ENCODE measurements around the gene AGFG2. TPM values are rescaled to one million over a fixed set of nuclear protein-coding genes. Genes with fewer than 3 reads are reported as not detected.
"Not testable (repeated sequence)": the region's sequence is repeated elsewhere in the genome, so short reads cannot be mapped to it uniquely, and the experiment has no call there.

Gene AGFG2
- total RNA-seq, 1 donor from 2014 or later = 1.3 TPM

DNA sequence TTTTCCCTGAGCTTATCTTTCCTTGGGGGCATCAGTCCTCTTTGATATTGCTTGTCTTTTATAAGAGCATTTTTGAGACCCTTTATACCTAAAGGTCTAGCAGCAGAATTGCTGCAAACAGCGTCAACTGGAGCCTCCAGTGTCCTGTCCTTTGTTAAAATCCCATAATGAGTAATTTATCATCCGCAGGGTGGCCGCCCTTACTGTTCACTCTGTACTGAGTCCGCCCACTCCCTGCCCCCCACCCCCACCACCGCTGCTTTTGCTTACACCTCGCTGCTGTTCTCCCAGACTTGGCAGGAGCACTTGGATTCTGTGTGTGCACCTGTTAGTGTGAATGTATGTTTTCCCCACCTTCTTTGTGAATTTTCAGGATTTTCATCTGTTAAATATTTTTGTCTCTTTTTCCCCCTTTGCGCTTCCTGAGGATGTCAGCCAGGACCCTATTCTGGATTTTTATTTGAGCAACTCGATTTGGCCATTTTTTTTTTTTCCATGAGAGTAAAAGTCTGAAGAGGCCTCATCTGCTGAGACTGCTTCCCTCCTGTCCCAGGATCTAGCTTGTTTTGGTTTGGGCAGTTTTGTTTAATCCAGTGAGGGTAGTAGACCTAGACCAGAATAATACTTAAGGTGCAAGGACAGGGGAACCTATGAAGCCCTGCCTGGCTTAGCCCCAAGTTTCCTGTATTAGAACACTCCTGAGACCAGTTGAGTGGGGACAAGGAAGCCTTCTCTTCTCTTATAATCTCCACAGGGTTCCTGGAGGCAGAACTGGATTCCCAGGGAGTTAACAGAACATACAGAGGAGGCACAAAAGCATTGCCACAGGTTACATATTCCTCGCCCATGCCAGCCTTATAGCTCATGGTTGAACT, 8.2 kb downstream of the AGFG2 start:
- Histone ChIP-seq H3K4me3 (ENCODE audit: low read depth, low read length) (no peak overlapping the region), H3K36me3 (ENCODE audit: control insufficient read depth, insufficient read depth, low read length) (no peaks in the 10 kb centered on the region)

DNA sequence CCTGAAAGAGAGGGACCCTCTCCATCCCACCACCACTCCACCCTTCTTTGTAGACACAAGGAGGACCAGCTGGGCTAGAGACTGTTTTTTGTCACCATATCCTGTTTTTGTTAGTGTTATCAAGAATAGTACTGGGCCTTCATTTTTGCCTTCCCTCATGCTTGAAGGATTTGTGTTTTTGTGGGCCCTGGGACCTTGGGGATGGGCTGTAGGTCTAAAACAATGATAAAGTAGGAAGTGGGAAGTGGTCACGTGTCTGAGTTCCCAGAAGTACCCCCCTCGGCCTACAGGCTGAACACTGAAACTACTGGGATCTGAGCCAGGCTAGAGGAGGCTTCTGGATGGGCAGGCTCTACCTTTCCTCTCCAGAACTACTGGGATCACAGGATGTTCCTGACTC, 8.9 kb downstream of the AGFG2 start:
- TF ChIP-seq, protein P1, sequence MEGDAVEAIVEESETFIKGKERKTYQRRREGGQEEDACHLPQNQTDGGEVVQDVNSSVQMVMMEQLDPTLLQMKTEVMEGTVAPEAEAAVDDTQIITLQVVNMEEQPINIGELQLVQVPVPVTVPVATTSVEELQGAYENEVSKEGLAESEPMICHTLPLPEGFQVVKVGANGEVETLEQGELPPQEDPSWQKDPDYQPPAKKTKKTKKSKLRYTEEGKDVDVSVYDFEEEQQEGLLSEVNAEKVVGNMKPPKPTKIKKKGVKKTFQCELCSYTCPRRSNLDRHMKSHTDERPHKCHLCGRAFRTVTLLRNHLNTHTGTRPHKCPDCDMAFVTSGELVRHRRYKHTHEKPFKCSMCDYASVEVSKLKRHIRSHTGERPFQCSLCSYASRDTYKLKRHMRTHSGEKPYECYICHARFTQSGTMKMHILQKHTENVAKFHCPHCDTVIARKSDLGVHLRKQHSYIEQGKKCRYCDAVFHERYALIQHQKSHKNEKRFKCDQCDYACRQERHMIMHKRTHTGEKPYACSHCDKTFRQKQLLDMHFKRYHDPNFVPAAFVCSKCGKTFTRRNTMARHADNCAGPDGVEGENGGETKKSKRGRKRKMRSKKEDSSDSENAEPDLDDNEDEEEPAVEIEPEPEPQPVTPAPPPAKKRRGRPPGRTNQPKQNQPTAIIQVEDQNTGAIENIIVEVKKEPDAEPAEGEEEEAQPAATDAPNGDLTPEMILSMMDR (IDR thresholded peaks at IDR 0.05; ENCODE audit: insufficient read depth, low read length, severe bottlenecking) = no peak
- Histone ChIP-seq H3K27me3 (ENCODE audit: control insufficient read depth, insufficient read depth, low read length) (no peaks in the 10 kb centered on the region), H3K4me3 (ENCODE audit: low read depth, low read length) (no peak overlapping the region), H3K36me3 (ENCODE audit: control insufficient read depth, insufficient read depth, low read length) (no peaks in the 10 kb centered on the region)
- DNase-seq (ENCODE audit: low read depth) (no peak), FAIRE-seq (no peak)

More for the DNA sequence above, 8.2 kb downstream of the AGFG2 start:
- H3K27me3 ChIP-seq (ENCODE audit: control insufficient read depth, insufficient read depth, low read length) = no peaks in the 10 kb centered on the region
- TF ChIP-seq, protein P1 (IDR thresholded peaks at IDR 0.05; ENCODE audit: insufficient read depth, low read length, severe bottlenecking) = no peak
- DNase-seq (ENCODE audit: low read depth) (no peak), FAIRE-seq (no peak)

DNA sequence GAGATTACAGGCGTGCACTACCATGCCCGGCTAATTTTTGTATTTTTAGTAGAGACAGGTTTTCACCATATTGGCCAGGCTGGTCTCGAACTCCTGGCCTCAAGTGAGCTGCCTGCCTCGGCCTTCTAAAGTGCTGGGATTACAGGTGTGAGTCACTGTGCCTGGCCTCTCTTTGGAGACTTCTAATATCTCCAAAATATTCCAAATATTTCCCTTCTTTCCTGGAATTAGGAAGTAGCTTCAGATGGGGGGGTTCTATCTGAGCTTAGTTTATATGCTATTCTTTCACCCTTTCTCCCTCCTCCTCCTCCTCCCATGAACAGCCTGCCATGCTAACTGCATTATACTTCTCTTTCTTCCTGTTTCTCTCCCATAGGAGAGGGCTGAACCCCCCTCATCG, 9.4 kb downstream of the AGFG2 start:
- not testable (repeated sequence) for H3K36me3 ChIP-seq (ENCODE audit: control insufficient read depth, insufficient read depth, low read length); H3K27me3 ChIP-seq (ENCODE audit: control insufficient read depth, insufficient read depth, low read length); FAIRE-seq; DNase-seq (ENCODE audit: low read depth); H3K4me3 ChIP-seq (ENCODE audit: low read depth, low read length)

DNA sequence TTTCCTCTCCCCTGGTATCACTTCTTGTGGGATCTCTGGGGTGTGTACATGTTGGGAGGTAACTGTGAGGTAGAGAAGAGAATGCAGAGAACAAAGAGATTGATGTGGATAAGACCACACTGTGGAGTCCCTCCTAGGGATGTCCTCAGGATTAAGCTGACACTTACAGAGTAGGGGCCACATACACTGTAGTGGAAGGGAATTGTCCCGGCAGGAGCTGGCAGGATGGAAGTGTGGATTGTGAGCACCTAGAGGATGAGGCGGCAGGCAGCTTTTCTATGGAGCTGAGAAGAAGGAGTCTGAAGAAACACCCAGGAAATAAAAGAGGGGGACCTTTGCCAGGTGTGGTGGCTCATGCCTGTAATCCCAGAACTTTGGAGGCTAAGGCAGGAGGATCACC, 13.5 kb downstream of the AGFG2 start:
- H3K4me3 ChIP-seq (ENCODE audit: low read depth, low read length) = no peak overlapping the region
- no peak for FAIRE-seq

DNA sequence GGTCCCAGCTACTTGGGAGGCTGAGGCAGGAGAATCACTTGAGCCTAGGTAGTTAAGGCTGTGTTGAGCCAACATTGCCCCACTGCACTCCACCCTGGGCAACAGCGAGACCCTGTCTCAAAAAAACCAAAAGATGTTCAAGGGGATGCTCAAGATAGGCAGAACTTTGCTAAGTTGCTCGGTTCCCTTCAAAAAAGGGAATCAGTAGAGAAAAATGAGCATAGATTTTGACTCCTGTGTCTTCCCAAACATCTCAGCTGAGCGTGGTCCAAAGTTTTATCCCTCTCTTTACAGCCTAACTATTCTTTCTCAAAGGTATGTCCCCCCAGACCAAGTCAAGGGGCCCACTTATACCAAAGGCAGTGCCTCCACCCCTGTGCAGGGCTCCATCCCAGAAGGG, 14.0 kb downstream of the AGFG2 start:
- DNase-seq (ENCODE audit: low read depth) (no peak), FAIRE-seq (no peak)
- TF ChIP-seq, protein P1 (IDR thresholded peaks at IDR 0.05; ENCODE audit: insufficient read depth, low read length, severe bottlenecking) = no peak
- Histone ChIP-seq H3K4me3 (ENCODE audit: low read depth, low read length) (no peak overlapping the region), H3K36me3 (ENCODE audit: control insufficient read depth, insufficient read depth, low read length) (peaks cover 2% of the 10 kb centered on the region), H3K27me3 (ENCODE audit: control insufficient read depth, insufficient read depth, low read length) (no peaks in the 10 kb centered on the region)

More for the DNA sequence above, 13.5 kb downstream of the AGFG2 start:
- TF ChIP-seq, protein P1 (IDR thresholded peaks at IDR 0.05; ENCODE audit: insufficient read depth, low read length, severe bottlenecking) = no peak
- no peak for DNase-seq (ENCODE audit: low read depth)
- Histone ChIP-seq H3K27me3 (ENCODE audit: control insufficient read depth, insufficient read depth, low read length) (no peaks in the 10 kb centered on the region), H3K36me3 (ENCODE audit: control insufficient read depth, insufficient read depth, low read length) (peaks cover 2% of the 10 kb centered on the region)

DNA sequence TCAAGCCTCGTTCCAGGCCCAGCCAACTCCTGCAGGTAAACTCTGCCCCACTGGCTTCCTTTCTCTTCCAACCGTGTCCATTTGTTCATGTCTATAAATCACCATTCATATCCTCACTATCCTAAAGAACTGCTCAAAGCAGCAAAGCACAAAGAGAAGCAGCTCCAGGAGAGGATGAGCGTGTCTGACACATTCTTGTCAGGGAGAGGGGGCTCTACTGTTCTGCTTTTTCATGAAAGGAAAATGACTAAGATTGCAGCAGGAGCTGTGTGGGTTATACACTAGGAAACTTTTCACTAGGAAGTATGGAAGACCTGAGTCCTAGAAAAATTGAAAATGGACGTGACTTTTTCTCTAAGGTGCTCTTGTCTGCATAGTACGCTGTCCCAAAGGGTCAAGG, 16.7 kb downstream of the AGFG2 start:
- Histone ChIP-seq H3K4me3 (ENCODE audit: low read depth, low read length) (no peak overlapping the region), H3K27me3 (ENCODE audit: control insufficient read depth, insufficient read depth, low read length) (no peaks in the 10 kb centered on the region), H3K36me3 (ENCODE audit: control insufficient read depth, insufficient read depth, low read length) (peaks cover 2% of the 10 kb centered on the region)
- FAIRE-seq (no peak), DNase-seq (ENCODE audit: low read depth) (no peak)
- TF ChIP-seq, protein P1 (IDR thresholded peaks at IDR 0.05; ENCODE audit: insufficient read depth, low read length, severe bottlenecking) = no peak

All from bronchial epithelial cell (primary cell).